OCI-LY7 (cell line): ENCODE measurements around the gene PPP2R5C.

ENCODE experiments used
- EZH2phosphoT487 ChIP-seq: fragments of 200-600 bp; sonication (generic); IDR thresholded peaks from 2 replicates; pipeline ENCODE4 v1.6.1; 2018; ENCODE audit warnings: low read depth, borderline replicate concordance, mild to moderate bottlenecking, mixed run types, antibody characterized with exemption, low read length, moderate library complexity, mixed read lengths
- TF ChIP-seq, protein P1 (sequence below): fragments of 200-600 bp; sonication (generic); conservative IDR thresholded peaks from 2 replicates; pipeline ENCODE4 v1.5.1; 2014; ENCODE audit warnings: mild to moderate bottlenecking, antibody characterized with exemption, low read length, moderate library complexity, mixed read lengths

DNA sequence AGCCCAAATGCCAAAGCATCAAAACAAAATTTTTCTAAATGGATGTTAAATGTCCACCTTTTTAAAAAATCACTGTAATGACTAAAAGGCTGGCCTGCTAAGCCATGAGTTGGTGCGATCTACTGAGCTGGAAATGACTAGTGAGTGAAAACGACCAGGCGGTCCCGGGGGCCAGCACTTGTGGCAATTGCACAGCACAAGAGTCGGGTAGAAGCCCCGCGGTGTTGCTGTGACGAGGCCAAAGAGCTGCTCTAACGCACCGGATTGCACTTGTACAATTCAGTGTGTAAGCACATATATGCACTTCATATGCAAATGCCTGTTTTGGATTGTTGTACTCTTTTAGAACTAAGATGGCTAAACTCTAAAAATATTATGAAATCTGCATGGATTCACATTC lies 138.7 kb downstream of the PPP2R5C start:
- TF ChIP-seq, protein P1, sequence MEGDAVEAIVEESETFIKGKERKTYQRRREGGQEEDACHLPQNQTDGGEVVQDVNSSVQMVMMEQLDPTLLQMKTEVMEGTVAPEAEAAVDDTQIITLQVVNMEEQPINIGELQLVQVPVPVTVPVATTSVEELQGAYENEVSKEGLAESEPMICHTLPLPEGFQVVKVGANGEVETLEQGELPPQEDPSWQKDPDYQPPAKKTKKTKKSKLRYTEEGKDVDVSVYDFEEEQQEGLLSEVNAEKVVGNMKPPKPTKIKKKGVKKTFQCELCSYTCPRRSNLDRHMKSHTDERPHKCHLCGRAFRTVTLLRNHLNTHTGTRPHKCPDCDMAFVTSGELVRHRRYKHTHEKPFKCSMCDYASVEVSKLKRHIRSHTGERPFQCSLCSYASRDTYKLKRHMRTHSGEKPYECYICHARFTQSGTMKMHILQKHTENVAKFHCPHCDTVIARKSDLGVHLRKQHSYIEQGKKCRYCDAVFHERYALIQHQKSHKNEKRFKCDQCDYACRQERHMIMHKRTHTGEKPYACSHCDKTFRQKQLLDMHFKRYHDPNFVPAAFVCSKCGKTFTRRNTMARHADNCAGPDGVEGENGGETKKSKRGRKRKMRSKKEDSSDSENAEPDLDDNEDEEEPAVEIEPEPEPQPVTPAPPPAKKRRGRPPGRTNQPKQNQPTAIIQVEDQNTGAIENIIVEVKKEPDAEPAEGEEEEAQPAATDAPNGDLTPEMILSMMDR = no peak
- TF ChIP-seq EZH2phosphoT487 = no peak
